ENCODE results near the gene ALG1. TPM values are rescaled to one million over a fixed set of nuclear protein-coding genes. Genes with fewer than 3 reads are reported as not detected.
"Not testable (repeated sequence)": the region's sequence is repeated elsewhere in the genome, so short reads cannot be mapped to it uniquely, and the experiment has no call there.

The ALG1 gene
- total and polyA plus RNA-seq, 2 of the 13 experiments (the other 11 are each of a cell fraction or from before 2014, with no cell fraction given): 43.3 to 75.6 TPM

- TF ChIP-seq, protein P1, sequence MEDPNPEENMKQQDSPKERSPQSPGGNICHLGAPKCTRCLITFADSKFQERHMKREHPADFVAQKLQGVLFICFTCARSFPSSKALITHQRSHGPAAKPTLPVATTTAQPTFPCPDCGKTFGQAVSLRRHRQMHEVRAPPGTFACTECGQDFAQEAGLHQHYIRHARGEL (CRISPR knock-in tag; IDR thresholded peaks at IDR 0.05): 0 out of 2 replicates have a peak, but pooled peaks have one; percentile 54
- TF ChIP-seq ARID4A (CRISPR knock-in tag; IDR thresholded peaks at IDR 0.05; ENCODE audit: borderline replicate concordance) (peak; percentile 98), EP300 (CRISPR knock-in tag; IDR thresholded peaks at IDR 0.05; ENCODE audit: borderline replicate concordance) (peak; percentile 37; the same call in 1 of the 2 replicates), ZNF605 (CRISPR knock-in tag; IDR thresholded peaks at IDR 0.05) (peak; percentile 79; the same call in 1 of the 2 replicates), DMAP1 (CRISPR knock-in tag; IDR thresholded peaks at IDR 0.05) (peak; percentile 90; the same call in 1 of the 2 replicates), ZNF614 (CRISPR knock-in tag; IDR thresholded peaks at IDR 0.05; ENCODE audit: borderline replicate concordance) (0 out of 2 replicates have a peak, but pooled peaks have one; percentile 16), THAP11 (CRISPR knock-in tag; IDR thresholded peaks at IDR 0.05) (peak; percentile 71), KLF9 (CRISPR knock-in tag; IDR thresholded peaks at IDR 0.05; ENCODE audit: low read depth) (peak; percentile 94; the same call in 1 of the 2 replicates), KDM3A (CRISPR knock-in tag; IDR thresholded peaks at IDR 0.05; ENCODE audit: low read depth) (0 out of 2 replicates have a peak, but pooled peaks have one; percentile 32), ZNF747 (CRISPR knock-in tag; IDR thresholded peaks at IDR 0.05; ENCODE audit: borderline replicate concordance) (peak; percentile 59; the same call in 1 of the 2 replicates), ZNF264 (CRISPR knock-in tag; IDR thresholded peaks at IDR 0.05) (peak; percentile 70), E2F2 (CRISPR knock-in tag; IDR thresholded peaks at IDR 0.05; ENCODE audit: borderline replicate concordance) (0 out of 2 replicates have a peak, but pooled peaks have one; percentile 72), SOX6 (CRISPR knock-in tag; IDR thresholded peaks at IDR 0.05) (peak; percentile 36)
- TF ChIP-seq, protein P2, sequence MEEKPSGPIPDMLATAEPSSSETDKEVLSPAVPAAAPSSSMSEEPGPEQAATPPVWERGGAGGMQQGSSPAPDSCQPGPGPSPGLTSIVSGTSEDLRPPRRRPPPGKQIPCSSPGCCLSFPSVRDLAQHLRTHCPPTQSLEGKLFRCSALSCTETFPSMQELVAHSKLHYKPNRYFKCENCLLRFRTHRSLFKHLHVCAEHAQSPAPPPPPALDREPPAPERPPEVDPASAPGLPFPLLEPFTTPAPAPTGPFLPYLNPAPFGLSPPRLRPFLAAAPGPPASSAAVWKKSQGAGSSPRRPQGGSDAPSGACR (CRISPR knock-in tag; IDR thresholded peaks at IDR 0.05): 0 out of 2 replicates have a peak, but pooled peaks have one; percentile 11
- TF ChIP-seq, protein P3, sequence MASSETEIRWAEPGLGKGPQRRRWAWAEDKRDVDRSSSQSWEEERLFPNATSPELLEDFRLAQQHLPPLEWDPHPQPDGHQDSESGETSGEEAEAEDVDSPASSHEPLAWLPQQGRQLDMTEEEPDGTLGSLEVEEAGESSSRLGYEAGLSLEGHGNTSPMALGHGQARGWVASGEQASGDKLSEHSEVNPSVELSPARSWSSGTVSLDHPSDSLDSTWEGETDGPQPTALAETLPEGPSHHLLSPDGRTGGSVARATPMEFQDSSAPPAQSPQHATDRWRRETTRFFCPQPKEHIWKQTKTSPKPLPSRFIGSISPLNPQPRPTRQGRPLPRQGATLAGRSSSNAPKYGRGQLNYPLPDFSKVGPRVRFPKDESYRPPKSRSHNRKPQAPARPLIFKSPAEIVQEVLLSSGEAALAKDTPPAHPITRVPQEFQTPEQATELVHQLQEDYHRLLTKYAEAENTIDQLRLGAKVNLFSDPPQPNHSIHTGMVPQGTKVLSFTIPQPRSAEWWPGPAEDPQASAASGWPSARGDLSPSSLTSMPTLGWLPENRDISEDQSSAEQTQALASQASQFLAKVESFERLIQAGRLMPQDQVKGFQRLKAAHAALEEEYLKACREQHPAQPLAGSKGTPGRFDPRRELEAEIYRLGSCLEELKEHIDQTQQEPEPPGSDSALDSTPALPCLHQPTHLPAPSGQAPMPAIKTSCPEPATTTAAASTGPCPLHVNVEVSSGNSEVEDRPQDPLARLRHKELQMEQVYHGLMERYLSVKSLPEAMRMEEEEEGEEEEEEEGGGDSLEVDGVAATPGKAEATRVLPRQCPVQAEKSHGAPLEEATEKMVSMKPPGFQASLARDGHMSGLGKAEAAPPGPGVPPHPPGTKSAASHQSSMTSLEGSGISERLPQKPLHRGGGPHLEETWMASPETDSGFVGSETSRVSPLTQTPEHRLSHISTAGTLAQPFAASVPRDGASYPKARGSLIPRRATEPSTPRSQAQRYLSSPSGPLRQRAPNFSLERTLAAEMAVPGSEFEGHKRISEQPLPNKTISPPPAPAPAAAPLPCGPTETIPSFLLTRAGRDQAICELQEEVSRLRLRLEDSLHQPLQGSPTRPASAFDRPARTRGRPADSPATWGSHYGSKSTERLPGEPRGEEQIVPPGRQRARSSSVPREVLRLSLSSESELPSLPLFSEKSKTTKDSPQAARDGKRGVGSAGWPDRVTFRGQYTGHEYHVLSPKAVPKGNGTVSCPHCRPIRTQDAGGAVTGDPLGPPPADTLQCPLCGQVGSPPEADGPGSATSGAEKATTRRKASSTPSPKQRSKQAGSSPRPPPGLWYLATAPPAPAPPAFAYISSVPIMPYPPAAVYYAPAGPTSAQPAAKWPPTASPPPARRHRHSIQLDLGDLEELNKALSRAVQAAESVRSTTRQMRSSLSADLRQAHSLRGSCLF (CRISPR knock-in tag; IDR thresholded peaks at IDR 0.05; ENCODE audit: borderline replicate concordance): peak; percentile 84; the same call in 1 of the 2 replicates
- TF ChIP-seq EP300 (IDR thresholded peaks at IDR 0.05; ENCODE audit: low read depth in 2 of 2, low read length in 2 of 2); SOX6 (IDR thresholded peaks at IDR 0.05): not testable (repeated sequence)
Measured at GRCh38 chr16:5097470-5098220, 26.0 kb downstream of the ALG1 start, which contains the start of gene EEF2KMT (continued).
